ENCODE measurements around the gene AP4B1.

Gene AP4B1

GRCh38 chr1:113918243-113918642, 13.6 kb upstream of the AP4B1 start:
- no peak for DNase-seq (ENCODE audit: low read depth)
- TF ChIP-seq, protein P1, sequence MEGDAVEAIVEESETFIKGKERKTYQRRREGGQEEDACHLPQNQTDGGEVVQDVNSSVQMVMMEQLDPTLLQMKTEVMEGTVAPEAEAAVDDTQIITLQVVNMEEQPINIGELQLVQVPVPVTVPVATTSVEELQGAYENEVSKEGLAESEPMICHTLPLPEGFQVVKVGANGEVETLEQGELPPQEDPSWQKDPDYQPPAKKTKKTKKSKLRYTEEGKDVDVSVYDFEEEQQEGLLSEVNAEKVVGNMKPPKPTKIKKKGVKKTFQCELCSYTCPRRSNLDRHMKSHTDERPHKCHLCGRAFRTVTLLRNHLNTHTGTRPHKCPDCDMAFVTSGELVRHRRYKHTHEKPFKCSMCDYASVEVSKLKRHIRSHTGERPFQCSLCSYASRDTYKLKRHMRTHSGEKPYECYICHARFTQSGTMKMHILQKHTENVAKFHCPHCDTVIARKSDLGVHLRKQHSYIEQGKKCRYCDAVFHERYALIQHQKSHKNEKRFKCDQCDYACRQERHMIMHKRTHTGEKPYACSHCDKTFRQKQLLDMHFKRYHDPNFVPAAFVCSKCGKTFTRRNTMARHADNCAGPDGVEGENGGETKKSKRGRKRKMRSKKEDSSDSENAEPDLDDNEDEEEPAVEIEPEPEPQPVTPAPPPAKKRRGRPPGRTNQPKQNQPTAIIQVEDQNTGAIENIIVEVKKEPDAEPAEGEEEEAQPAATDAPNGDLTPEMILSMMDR (IDR thresholded peaks at IDR 0.05; ENCODE audit: control insufficient read depth, extremely low read depth, insufficient read depth) = no peak

GRCh38 chr1:113917400-113918082, 12.9 kb upstream of the AP4B1 start:
- no peak overlapping the region for H3K4me3 ChIP-seq (ENCODE audit: low read depth, low read length)
- no peak for DNase-seq (ENCODE audit: low read depth)
- TF ChIP-seq, protein P1 (IDR thresholded peaks at IDR 0.05; ENCODE audit: control insufficient read depth, extremely low read depth, insufficient read depth) = no peak

More at GRCh38 chr1:113918243-113918642, 13.6 kb upstream of the AP4B1 start:
- no peak overlapping the region for H3K4me3 ChIP-seq (ENCODE audit: low read depth, low read length)

- H3K4me3 ChIP-seq (ENCODE audit: low read depth, low read length) = no peak overlapping the region
- no peak for DNase-seq (ENCODE audit: low read depth)
- TF ChIP-seq, protein P1 (IDR thresholded peaks at IDR 0.05; ENCODE audit: control insufficient read depth, extremely low read depth, insufficient read depth) = no peak
Observed at GRCh38 chr1:113916974-113917373, 12.4 kb upstream of the AP4B1 start.

DNA sequence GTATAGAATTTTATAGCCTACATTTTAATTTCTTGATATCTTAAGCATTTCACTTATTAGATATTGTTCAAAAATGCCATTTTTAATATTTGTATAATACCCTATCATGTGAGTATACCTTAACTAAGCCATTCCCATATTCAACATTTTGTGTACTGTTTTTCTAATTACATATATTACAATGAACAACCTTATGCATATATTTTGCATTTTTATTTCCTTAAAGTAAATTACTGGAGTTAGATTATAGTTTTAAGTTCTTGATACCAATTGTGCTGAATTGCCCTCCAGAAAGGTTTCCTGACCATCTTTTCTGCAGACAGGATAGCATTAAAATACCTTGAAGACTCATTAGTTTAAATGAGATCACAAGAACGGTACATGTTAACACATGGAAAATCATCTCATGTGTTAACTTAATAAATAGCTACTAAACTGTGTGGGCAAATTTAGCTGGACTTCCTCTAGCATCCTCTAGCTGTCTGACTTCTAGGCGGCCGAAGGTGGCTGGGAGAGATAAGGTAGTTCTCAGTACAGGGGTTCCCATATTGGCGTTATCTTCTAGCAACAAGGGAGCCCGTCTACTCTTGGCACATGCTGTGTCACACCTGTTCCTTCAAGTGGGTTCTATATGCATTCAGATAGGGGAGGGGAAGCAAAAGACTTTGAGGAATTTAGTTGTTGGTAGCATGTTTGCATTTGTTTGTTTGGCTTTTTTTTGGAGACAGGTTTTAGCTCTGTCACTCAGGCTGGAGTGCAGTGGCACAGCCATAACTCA, 9.5 kb upstream of the AP4B1 start:
- no peak for DNase-seq (ENCODE audit: low read depth)
- H3K4me3 ChIP-seq (ENCODE audit: low read depth, low read length) = no peak overlapping the region
- TF ChIP-seq, protein P1 (IDR thresholded peaks at IDR 0.05; ENCODE audit: control insufficient read depth, extremely low read depth, insufficient read depth) = no peak

DNA sequence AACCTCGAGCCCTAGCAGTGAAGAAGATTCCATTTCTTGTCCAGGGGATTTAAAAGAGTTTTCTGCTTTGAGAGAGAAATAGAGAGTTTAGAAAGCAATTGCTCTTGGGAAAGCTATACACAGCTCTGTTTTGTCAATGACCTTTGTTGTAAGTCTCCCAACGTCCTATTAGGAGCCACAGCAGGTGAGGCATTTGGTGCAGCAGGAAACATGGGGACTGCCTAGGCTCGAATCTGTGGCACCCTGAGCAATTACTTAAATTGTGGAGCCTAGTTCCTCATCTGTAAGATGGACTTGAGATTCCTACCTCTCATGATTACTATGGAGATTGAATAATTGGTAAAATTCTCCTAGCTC, 8.7 kb upstream of the AP4B1 start:
- no peak for DNase-seq (ENCODE audit: low read depth)
- TF ChIP-seq, protein P1 (IDR thresholded peaks at IDR 0.05; ENCODE audit: control insufficient read depth, extremely low read depth, insufficient read depth) = no peak

GRCh38 chr1:113912594-113913311, 8.2 kb upstream of the AP4B1 start:
- peak overlapping the region; percentile 2; the same call in 1 of the 2 replicates for H3K4me3 ChIP-seq (ENCODE audit: low read depth, low read length)
- TF ChIP-seq, protein P1 (IDR thresholded peaks at IDR 0.05; ENCODE audit: control insufficient read depth, extremely low read depth, insufficient read depth) = no peak
- peak; percentile 62 for DNase-seq (ENCODE audit: low read depth)

More for the DNA sequence above, 8.7 kb upstream of the AP4B1 start:
- H3K4me3 ChIP-seq (ENCODE audit: low read depth, low read length) = no peak overlapping the region

Data from LNCaP clone FGC (cell line).